Left lung (tissue), 10 donors: Measurements from ENCODE around the gene MTFR2. TPM values are rescaled to one million over a fixed set of nuclear protein-coding genes. Genes with fewer than 3 reads are reported as not detected.

Experiments used
- ATAC-seq: fragments of 200-7000 bp; cut with Tn5 transposase; one replicate; pipeline ENCODE4 v1.9.1; 2020; ENCODE audit warnings: moderate library complexity
- DNase-seq, 4 donors: peaks; one replicate each; pipeline ENCODE4 v3.0.0-alpha.2; 2013 to 2020
- H3K27ac ChIP-seq, 2 donors: fragments of 200-600 bp; sonication (generic) in 1 of 2; one replicate each; pipeline versions ENCODE4 v1.5.0 to v1.8.0; 2020 to 2021
- H3K27me3 ChIP-seq, 2 donors: fragments of 200-600 bp; sonication (generic) in 1 of 2; one replicate each; pipeline versions ENCODE4 v1.5.0 to v1.8.0; 2020 to 2021
- H3K36me3 ChIP-seq, 2 donors: fragments of 200-600 bp; sonication (generic) in 1 of 2; one replicate each; pipeline versions ENCODE4 v1.5.0 to v1.8.0; 2020 to 2021
- H3K4me1 ChIP-seq, 2 donors: fragments of 200-600 bp; one replicate each; pipeline ENCODE4 v1.8.0; 2021
- H3K4me3 ChIP-seq, 2 donors: fragments of 200-600 bp; sonication (generic) in 1 of 2; one replicate each; pipeline versions ENCODE4 v1.5.0 to v1.8.0; 2020 to 2021; ENCODE audit warnings: mild to moderate bottlenecking in 1 of 2
- H3K9me3 ChIP-seq, 2 donors: fragments of 200-600 bp; sonication (generic) in 1 of 2; one replicate each; pipeline versions ENCODE4 v1.5.0 to v1.8.0; 2020 to 2021
- intact Hi-C, 2 donors: fragments of 100-400 bp; cut with DNase I; formaldehyde crosslinking; loops; one replicate each; pipeline versions ENCODE4 v1.11.2 to v1.14.2; 2022
- polyA plus RNA-seq, 6 donors: library from polyadenylated mRNA; unstranded; fragments of 120-200 nt; gene quantifications; one replicate each; pipeline ENCODE4 v1.2.1, GENCODE V29; 2013; ENCODE audit not compliant: insufficient read length in 6 of 6
- total RNA-seq, 2 donors: library from RNA; stranded (reverse); fragmentation: NEBNext Ultra II Directional; extraction: Animal tissue kit (Norgen Biotek cat#: 25700); gene quantifications; one replicate each; pipeline ENCODE4 v1.2.1, GENCODE V29; 2021
- TF ChIP-seq, protein P1 (sequence below), 2 donors: fragments of 200-600 bp; sonication (generic) in 1 of 2; IDR thresholded peaks; one replicate each; pipeline versions ENCODE4 v1.5.0 to v1.8.0; 2021; ENCODE audit warnings: antibody characterized with exemption in 2 of 2
- donor health status: DM: no; HTN: yes; CAD: no.
- donor health status: DM: no; HTN: no; CAD: no.

Gene MTFR2
- total and polyA plus RNA-seq, 8 donors, result 1.6 to 3.5 (median 2.2) TPM

DNA sequence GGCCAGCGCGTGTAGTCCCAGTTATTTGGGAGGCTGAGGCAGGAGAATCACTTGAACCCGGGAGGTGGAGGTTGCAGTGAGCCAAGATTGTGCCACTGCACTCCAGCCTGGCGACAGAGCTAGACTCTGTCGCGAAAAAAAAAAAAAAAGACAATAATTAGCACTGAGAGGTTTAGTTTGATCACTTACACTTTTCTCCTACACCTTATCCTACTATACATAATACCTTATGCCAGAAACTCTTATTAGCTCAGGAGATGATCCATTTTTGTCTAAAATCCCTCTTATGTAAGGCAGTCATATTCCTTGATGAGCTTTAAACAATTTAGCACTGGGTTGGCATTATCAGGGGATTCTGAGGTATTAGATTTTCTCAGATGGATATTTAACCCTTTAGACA, 3.6 kb upstream of the MTFR2 start:
- TF ChIP-seq, protein P1, sequence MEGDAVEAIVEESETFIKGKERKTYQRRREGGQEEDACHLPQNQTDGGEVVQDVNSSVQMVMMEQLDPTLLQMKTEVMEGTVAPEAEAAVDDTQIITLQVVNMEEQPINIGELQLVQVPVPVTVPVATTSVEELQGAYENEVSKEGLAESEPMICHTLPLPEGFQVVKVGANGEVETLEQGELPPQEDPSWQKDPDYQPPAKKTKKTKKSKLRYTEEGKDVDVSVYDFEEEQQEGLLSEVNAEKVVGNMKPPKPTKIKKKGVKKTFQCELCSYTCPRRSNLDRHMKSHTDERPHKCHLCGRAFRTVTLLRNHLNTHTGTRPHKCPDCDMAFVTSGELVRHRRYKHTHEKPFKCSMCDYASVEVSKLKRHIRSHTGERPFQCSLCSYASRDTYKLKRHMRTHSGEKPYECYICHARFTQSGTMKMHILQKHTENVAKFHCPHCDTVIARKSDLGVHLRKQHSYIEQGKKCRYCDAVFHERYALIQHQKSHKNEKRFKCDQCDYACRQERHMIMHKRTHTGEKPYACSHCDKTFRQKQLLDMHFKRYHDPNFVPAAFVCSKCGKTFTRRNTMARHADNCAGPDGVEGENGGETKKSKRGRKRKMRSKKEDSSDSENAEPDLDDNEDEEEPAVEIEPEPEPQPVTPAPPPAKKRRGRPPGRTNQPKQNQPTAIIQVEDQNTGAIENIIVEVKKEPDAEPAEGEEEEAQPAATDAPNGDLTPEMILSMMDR (IDR thresholded peaks at IDR 0.05), result no peak
- ATAC-seq, result no peak

GRCh38 chr6:136252441-136252840, 2.3 kb upstream of the MTFR2 start:
- H3K4me1 ChIP-seq, result peaks cover 0 to 33% of the 10 kb centered on the region in 2 donors
- intact Hi-C loops, result no loop called here
- ATAC-seq, result no peak
- TF ChIP-seq, protein P1 (IDR thresholded peaks at IDR 0.05), result no peak
- no peaks in the 10 kb centered on the region for H3K27me3 ChIP-seq
- no peak for DNase-seq
- H3K36me3 ChIP-seq, result peaks cover 0 to 16% of the 10 kb centered on the region in 2 donors
- H3K4me3 ChIP-seq, result no peak overlapping the region
- no peak overlapping the region for H3K27ac ChIP-seq
- no peaks in the 10 kb centered on the region for H3K9me3 ChIP-seq

More for the DNA sequence above, 3.6 kb upstream of the MTFR2 start:
- Histone ChIP-seq H3K27ac (no peak overlapping the region), H3K27me3 (no peaks in the 10 kb centered on the region), H3K4me3 (no peak overlapping the region), H3K36me3 (peaks cover 0 to 29% of the 10 kb centered on the region in 2 donors), H3K9me3 (no peaks in the 10 kb centered on the region), H3K4me1 (peaks cover 0 to 31% of the 10 kb centered on the region in 2 donors)
- DNase-seq, result no peak
- intact Hi-C loops, result no loop called here

GRCh38 chr6:136251394-136251793, 1.3 kb upstream of the MTFR2 start:
- intact Hi-C loops, result no loop called here
- Histone ChIP-seq H3K9me3 (no peaks in the 10 kb centered on the region), H3K27me3 (no peaks in the 10 kb centered on the region), H3K4me3 (no peak overlapping the region), H3K4me1 (peaks cover 0 to 33% of the 10 kb centered on the region in 2 donors), H3K36me3 (peaks cover 0 to 5% of the 10 kb centered on the region in 2 donors), H3K27ac (no peak overlapping the region)
- DNase-seq, result no peak
- TF ChIP-seq, protein P1 (IDR thresholded peaks at IDR 0.05), result no peak
- no peak for ATAC-seq

- Histone ChIP-seq H3K27ac (peak overlapping the region; percentile 28 to 78), H3K27me3 (no peaks in the 10 kb centered on the region)
- intact Hi-C loops, result no loop called here
Measured at GRCh38 chr6:136250686-136251008, 536 bp upstream of the MTFR2 start.

GRCh38 chr6:136249336-136249735, 775 bp downstream of the MTFR2 start:
- TF ChIP-seq, protein P1 (IDR thresholded peaks at IDR 0.05), result no peak
- DNase-seq (no peak), ATAC-seq (no peak)
- intact Hi-C loops, result no loop called here
- H3K4me1 ChIP-seq, result peaks cover 0 to 33% of the 10 kb centered on the region in 2 donors
- peak overlapping the region in 1 of 2 donors; percentile 39 for H3K27ac ChIP-seq
- H3K27me3 ChIP-seq, result no peaks in the 10 kb centered on the region
- no peaks in the 10 kb centered on the region for H3K36me3 ChIP-seq
- no peaks in the 10 kb centered on the region for H3K9me3 ChIP-seq
- H3K4me3 ChIP-seq, result peak overlapping the region; percentile 64 to 74

More at GRCh38 chr6:136250686-136251008, 536 bp upstream of the MTFR2 start:
- no peaks in the 10 kb centered on the region for H3K9me3 ChIP-seq
- no peak for DNase-seq
- peak; percentile 18 for ATAC-seq
- TF ChIP-seq, protein P1 (IDR thresholded peaks at IDR 0.05), result no peak
- peak overlapping the region; percentile 64 to 74 for H3K4me3 ChIP-seq
- H3K4me1 ChIP-seq, result peaks cover 0 to 33% of the 10 kb centered on the region in 2 donors
- no peaks in the 10 kb centered on the region for H3K36me3 ChIP-seq
